ENCODE results near the gene SESN3.

- TF ChIP-seq CTCF (IDR thresholded peaks at IDR 0.05): no peak
- TF ChIP-seq POLR2A (IDR thresholded peaks at IDR 0.05): no peak
- TF ChIP-seq POLR2AphosphoS5 (IDR thresholded peaks at IDR 0.05; ENCODE audit: insufficient read depth in 1 of 2, low read depth in 1 of 2): no peak
Measured at GRCh38 chr11:95128602-95129001, 102.4 kb downstream of the SESN3 start.

Data from vagina (tissue), 2 donors.